K562 (cell line): ENCODE data around the gene GOT2. TPM values are rescaled to one million over a fixed set of nuclear protein-coding genes. Genes with fewer than 3 reads are reported as not detected.

Source experiments
- CXXC5 ChIP-seq: fragments of 250-450 bp; sonication (Bioruptor Pico); IDR thresholded peaks from 2 replicates; pipeline ENCODE4 v1.8.0; 2022; ENCODE audit warnings: inconsistent platforms, mild to moderate bottlenecking, moderate library complexity
- ETV6 ChIP-seq, 3 experiments: fragments of 150-350 bp in 1 of 3; sonication (generic) in 1 of 3; formaldehyde crosslinking in 1 of 3; IDR thresholded peaks; 2 replicates each; pipeline versions ENCODE4 v1.6.1 to v1.8.0; 2014 to 2022; ENCODE audit warnings: borderline replicate concordance in 2 of 3, low read depth in 2 of 3, antibody characterized with exemption in 1 of 3, low read length in 1 of 3, mild to moderate bottlenecking in 1 of 3, missing genetic modification reagents in 1 of 3
- GABPA ChIP-seq: fragments of 200-800 bp; sonication (Bioruptor generic); conservative IDR thresholded peaks from 2 replicates; pipeline ENCODE4 v1.6.1; 2016; ENCODE audit warnings: low read depth, missing genetic modification characterization, missing compliant biosample characterization
- HDAC3 ChIP-seq: fragments of 450-650 bp; IDR thresholded peaks from 2 replicates; pipeline ENCODE4 v1.6.1; 2018; ENCODE audit warnings: borderline replicate concordance, mild to moderate bottlenecking, moderate library complexity; ENCODE audit not compliant: partially characterized antibody
- PHF8 ChIP-seq: fragments of 200-600 bp; sonication (generic); IDR thresholded peaks from 2 replicates; pipeline ENCODE4 v1.6.1; 2012; ENCODE audit warnings: mixed run types, mild to moderate bottlenecking, inconsistent platforms, low read length, moderate library complexity, borderline replicate concordance
- POLR2B ChIP-seq: fragments of 450-650 bp; IDR thresholded peaks from 2 replicates; pipeline ENCODE4 v1.6.1; 2018; ENCODE audit warnings: low read depth; ENCODE audit not compliant: partially characterized antibody
- RFX1 ChIP-seq: fragments of 450-650 bp; IDR thresholded peaks from 2 replicates; pipeline ENCODE4 v1.6.1; 2016; ENCODE audit warnings: mild to moderate bottlenecking, moderate library complexity
- SMAD1 ChIP-seq: fragments of 150-350 bp; IDR thresholded peaks from 2 replicates; pipeline ENCODE4 v1.6.1; 2014; ENCODE audit warnings: low read length, low read depth; ENCODE audit not compliant: partially characterized antibody
- SRF ChIP-seq, 2 experiments: fragments of 250-450, 450-650 bp in 1 of 2; sonication (Bioruptor Pico) in 1 of 2; sonication (generic) in 1 of 2; formaldehyde crosslinking; IDR thresholded peaks; 2 replicates each; pipeline versions ENCODE4 v1.5.0 to v1.5.1; 2020 to 2022; ENCODE audit warnings: mild to moderate bottlenecking in 1 of 2, missing genetic modification reagents in 1 of 2
- SRSF3 ChIP-seq: fragments of 200-400 bp; formaldehyde crosslinking; IDR thresholded peaks from 2 replicates; pipeline ENCODE4 v1.6.1; 2016; ENCODE audit warnings: mild to moderate bottlenecking, low read length, moderate library complexity; ENCODE audit not compliant: insufficient read depth
- polyA plus RNA-seq, 8 experiments: library from polyadenylated mRNA; depleted of rRNA in 4 of 8; stranded (reverse) in 5 of 8; unstranded in 3 of 8; fragments of >200 nt; fragmentation: Nextera tagmentation in 2 of 8; fragmentation: Illumina TruSeq in 1 of 8; extraction: Ambion mirVana in 2 of 8; extraction: Trizol in 1 of 8; gene quantifications; 2 replicates each; pipeline versions ENCODE4 v1.2.1 to v1.2.3, GENCODE V29; 2011 to 2014; ENCODE audit warnings: inconsistent platforms in 1 of 8, missing spikeins in 1 of 8
- total RNA-seq, 7 experiments: library from RNA; depleted of rRNA in 6 of 7; stranded (reverse); fragments of >200 nt in 6 of 7; fragmentation: Illumina TruSeq in 2 of 7; extraction: Trizol in 2 of 7; gene quantifications; 2 replicates each; pipeline versions ENCODE4 v1.2.1 to v1.2.3, GENCODE V29; 2011 to 2021; ENCODE audit warnings: low replicate concordance in 1 of 7
- TF ChIP-seq, protein P1 (sequence below): sonication (generic); formaldehyde crosslinking; IDR thresholded peaks from 2 replicates; pipeline ENCODE4 v1.8.1; 2023; ENCODE audit warnings: missing genetic modification reagents, mild to moderate bottlenecking, borderline replicate concordance
- TF ChIP-seq, protein P2 (sequence below): fragments of 450-650 bp; IDR thresholded peaks from 2 replicates; pipeline ENCODE4 v1.6.1; 2017; ENCODE audit warnings: antibody characterized with exemption
- TF ChIP-seq, protein P3 (sequence below), 3 experiments: fragments of 200-800 bp in 1 of 3; sonication (Bioruptor generic) in 1 of 3; sonication (generic) in 1 of 3; formaldehyde crosslinking in 1 of 3; IDR thresholded peaks; 2 replicates each; pipeline versions ENCODE4 v1.6.1 to v1.8.0; 2016 to 2022; ENCODE audit warnings: mild to moderate bottlenecking in 2 of 3, missing compliant biosample characterization in 2 of 3, missing genetic modification characterization in 2 of 3, missing genetic modification reagents in 1 of 3
- TF ChIP-seq, protein P4 (sequence below): sonication (generic); formaldehyde crosslinking; IDR thresholded peaks from 2 replicates; pipeline ENCODE4 v1.9.0; 2022; ENCODE audit warnings: mild to moderate bottlenecking, missing genetic modification reagents

The GOT2 gene
- total and polyA plus RNA-seq, 9 of the 15 experiments (the other 6 are each of a cell fraction or from before 2014, with no cell fraction given): 43.1 to 190 (median 80.2) TPM

DNA sequence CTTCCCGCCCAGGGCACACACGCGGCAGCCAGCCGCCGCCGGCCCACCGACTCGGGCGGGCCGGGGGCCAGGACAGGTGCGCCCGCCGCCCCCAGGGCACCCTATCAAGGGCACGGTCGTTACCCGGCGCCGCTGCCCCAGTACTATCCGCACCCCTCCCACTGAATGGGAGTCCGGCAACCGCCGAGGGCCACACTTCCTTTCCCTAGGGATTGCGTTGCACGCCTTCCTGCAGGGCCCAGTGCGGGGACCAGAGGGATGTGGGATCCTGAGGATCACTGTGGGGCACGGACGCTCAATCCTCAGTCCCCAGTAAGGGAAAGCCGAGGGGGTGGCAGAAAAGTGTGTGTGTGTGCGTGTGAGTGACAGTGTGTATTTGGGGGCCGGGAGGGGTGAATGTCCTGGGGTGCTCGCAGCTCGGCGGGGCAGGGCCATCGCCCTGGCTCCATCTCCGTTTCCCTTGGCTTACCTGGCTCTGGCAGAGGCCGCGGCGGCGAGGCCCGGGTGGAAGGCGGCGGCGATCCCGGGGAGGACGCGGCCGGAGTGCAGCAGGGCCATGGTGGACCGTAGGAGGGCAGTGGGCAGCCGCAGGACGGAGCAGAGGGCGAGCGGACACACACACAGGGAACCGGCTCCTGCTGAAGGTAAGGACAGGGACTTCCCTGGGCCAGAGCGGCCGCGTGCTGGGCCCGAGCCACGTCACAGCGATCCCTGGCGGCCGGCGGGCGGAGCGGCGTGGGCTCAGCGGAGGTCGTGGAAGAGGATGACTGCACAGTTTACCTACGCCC is at the start of gene GOT2 (continued):
- TF ChIP-seq, protein P1, sequence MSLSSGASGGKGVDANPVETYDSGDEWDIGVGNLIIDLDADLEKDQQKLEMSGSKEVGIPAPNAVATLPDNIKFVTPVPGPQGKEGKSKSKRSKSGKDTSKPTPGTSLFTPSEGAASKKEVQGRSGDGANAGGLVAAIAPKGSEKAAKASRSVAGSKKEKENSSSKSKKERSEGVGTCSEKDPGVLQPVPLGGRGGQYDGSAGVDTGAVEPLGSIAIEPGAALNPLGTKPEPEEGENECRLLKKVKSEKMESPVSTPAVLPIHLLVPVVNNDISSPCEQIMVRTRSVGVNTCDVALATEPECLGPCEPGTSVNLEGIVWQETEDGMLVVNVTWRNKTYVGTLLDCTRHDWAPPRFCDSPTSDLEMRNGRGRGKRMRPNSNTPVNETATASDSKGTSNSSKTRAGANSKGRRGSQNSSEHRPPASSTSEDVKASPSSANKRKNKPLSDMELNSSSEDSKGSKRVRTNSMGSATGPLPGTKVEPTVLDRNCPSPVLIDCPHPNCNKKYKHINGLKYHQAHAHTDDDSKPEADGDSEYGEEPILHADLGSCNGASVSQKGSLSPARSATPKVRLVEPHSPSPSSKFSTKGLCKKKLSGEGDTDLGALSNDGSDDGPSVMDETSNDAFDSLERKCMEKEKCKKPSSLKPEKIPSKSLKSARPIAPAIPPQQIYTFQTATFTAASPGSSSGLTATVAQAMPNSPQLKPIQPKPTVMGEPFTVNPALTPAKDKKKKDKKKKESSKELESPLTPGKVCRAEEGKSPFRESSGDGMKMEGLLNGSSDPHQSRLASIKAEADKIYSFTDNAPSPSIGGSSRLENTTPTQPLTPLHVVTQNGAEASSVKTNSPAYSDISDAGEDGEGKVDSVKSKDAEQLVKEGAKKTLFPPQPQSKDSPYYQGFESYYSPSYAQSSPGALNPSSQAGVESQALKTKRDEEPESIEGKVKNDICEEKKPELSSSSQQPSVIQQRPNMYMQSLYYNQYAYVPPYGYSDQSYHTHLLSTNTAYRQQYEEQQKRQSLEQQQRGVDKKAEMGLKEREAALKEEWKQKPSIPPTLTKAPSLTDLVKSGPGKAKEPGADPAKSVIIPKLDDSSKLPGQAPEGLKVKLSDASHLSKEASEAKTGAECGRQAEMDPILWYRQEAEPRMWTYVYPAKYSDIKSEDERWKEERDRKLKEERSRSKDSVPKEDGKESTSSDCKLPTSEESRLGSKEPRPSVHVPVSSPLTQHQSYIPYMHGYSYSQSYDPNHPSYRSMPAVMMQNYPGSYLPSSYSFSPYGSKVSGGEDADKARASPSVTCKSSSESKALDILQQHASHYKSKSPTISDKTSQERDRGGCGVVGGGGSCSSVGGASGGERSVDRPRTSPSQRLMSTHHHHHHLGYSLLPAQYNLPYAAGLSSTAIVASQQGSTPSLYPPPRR (CRISPR knock-in tag): 0 out of 2 replicates have a peak, but pooled peaks have one; percentile 41
- TF ChIP-seq SMAD1 (peak; percentile 28), PHF8 (peak; percentile 85; the same call in 1 of the 2 replicates), SRSF3 (no peak), SRF (CRISPR knock-in tag; IDR thresholded peaks at IDR 0.05) (peak in 1 of 2 experiments; percentile 61; a peak in 1 of 4 replicates), ETV6 (IDR thresholded peaks at IDR 0.05; ENCODE audit: borderline replicate concordance in 1 of 2, low read depth in 2 of 2, low read length in 1 of 2) (no peak), ETV6 (CRISPR knock-in tag; IDR thresholded peaks at IDR 0.05; ENCODE audit: borderline replicate concordance) (peak; percentile 76; the same call in 1 of the 2 replicates), POLR2B (peak; percentile 74), RFX1 (no peak), GABPA (tag) (peak; percentile 64), HDAC3 (no peak), CXXC5 (peak; percentile 72)
- TF ChIP-seq, protein P2, sequence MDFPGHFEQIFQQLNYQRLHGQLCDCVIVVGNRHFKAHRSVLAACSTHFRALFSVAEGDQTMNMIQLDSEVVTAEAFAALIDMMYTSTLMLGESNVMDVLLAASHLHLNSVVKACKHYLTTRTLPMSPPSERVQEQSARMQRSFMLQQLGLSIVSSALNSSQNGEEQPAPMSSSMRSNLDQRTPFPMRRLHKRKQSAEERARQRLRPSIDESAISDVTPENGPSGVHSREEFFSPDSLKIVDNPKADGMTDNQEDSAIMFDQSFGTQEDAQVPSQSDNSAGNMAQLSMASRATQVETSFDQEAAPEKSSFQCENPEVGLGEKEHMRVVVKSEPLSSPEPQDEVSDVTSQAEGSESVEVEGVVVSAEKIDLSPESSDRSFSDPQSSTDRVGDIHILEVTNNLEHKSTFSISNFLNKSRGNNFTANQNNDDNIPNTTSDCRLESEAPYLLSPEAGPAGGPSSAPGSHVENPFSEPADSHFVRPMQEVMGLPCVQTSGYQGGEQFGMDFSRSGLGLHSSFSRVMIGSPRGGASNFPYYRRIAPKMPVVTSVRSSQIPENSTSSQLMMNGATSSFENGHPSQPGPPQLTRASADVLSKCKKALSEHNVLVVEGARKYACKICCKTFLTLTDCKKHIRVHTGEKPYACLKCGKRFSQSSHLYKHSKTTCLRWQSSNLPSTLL: no peak
- TF ChIP-seq, protein P3, sequence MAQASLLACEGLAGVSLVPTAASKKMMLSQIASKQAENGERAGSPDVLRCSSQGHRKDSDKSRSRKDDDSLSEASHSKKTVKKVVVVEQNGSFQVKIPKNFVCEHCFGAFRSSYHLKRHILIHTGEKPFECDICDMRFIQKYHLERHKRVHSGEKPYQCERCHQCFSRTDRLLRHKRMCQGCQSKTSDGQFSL (CRISPR knock-in tag; IDR thresholded peaks at IDR 0.05): peak; percentile 62; the same call in 1 of the 2 replicates
- TF ChIP-seq, protein P3 (tag; IDR thresholded peaks at IDR 0.05): no peak
- TF ChIP-seq, protein P4, sequence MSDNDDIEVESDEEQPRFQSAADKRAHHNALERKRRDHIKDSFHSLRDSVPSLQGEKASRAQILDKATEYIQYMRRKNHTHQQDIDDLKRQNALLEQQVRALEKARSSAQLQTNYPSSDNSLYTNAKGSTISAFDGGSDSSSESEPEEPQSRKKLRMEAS (CRISPR knock-in tag): peak; percentile 98
